Epithelial cell of esophagus (primary cell): Measurements from ENCODE around the gene CREBBP.

Experiments
- DNase-seq: peaks from one replicate; pipeline ENCODE4 v3.0.0; 2010; ENCODE audit warnings: low read depth
- H3K4me3 ChIP-seq: 2 replicates; pipeline ENCODE4 v1.5.1; 2011; ENCODE audit warnings: mild to moderate bottlenecking, low read length, control low read depth
- TF ChIP-seq, protein P1 (sequence below): IDR thresholded peaks from 2 replicates; pipeline ENCODE4 v1.5.1; 2011; ENCODE audit warnings: low read depth, mild to moderate bottlenecking, low read length, control low read depth, inconsistent platforms; ENCODE audit not compliant: insufficient read depth; ENCODE audit errors: missing control alignments

Gene CREBBP

DNA sequence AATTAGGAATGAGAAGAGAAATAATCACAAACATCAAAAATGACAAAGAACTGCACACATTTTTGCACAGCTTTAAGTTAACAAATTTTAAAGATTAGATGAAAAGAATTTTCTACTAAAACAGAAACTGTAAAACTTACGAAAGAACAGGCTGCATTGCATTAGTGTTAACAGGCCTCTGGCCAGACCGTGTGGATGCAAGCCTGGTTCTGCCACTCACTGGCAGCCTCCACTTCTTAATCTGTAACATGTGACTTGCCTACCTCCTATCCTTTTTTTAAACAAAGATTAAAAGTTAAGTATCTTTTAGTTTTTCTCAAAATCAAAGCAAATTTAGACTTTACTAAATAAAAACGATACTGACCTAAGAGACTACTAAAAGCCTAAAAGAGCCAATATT lies 37.5 kb downstream of the CREBBP start:
- H3K4me3 ChIP-seq: no peak overlapping the region
- DNase-seq: peak; percentile 49
- TF ChIP-seq, protein P1, sequence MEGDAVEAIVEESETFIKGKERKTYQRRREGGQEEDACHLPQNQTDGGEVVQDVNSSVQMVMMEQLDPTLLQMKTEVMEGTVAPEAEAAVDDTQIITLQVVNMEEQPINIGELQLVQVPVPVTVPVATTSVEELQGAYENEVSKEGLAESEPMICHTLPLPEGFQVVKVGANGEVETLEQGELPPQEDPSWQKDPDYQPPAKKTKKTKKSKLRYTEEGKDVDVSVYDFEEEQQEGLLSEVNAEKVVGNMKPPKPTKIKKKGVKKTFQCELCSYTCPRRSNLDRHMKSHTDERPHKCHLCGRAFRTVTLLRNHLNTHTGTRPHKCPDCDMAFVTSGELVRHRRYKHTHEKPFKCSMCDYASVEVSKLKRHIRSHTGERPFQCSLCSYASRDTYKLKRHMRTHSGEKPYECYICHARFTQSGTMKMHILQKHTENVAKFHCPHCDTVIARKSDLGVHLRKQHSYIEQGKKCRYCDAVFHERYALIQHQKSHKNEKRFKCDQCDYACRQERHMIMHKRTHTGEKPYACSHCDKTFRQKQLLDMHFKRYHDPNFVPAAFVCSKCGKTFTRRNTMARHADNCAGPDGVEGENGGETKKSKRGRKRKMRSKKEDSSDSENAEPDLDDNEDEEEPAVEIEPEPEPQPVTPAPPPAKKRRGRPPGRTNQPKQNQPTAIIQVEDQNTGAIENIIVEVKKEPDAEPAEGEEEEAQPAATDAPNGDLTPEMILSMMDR: no peak

DNA sequence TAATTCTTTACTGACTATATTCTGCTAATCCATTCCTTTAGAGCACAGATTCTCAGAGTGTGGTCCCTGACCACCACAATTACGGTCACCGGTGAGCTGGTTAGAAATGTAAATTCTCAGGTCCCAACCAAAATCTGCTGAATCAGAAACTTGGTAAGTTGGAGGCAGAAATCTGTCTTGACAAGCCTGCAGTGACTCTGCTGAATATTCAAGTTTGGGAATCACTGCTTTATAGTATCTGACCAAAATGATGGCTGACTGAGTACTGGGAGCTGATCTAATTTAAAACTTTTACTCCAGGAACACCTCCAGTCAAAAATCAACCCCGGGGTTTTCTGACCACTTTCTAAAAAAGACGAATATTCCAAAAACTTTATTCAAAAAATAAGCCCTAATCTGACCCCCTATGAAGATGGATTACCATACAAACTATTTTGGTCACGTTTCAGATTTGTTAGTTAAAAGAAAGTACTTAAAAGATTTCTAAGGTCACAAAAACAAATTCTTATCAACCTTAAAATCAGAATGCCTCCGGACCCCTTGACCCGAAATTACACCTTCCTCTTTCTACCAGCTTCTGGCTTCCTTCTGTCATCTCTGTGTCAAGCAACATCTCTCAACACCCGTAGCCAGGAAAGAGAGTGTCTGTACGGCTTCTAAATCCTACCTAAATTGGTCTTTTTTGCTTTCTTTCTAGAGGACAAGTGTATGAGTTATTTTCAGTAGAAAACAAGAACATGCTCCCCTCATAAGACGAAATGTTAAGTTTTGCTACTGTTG lies 38.6 kb downstream of the CREBBP start:
- DNase-seq: peak; percentile 39
- no peak overlapping the region for H3K4me3 ChIP-seq
- TF ChIP-seq, protein P1: no peak

DNA sequence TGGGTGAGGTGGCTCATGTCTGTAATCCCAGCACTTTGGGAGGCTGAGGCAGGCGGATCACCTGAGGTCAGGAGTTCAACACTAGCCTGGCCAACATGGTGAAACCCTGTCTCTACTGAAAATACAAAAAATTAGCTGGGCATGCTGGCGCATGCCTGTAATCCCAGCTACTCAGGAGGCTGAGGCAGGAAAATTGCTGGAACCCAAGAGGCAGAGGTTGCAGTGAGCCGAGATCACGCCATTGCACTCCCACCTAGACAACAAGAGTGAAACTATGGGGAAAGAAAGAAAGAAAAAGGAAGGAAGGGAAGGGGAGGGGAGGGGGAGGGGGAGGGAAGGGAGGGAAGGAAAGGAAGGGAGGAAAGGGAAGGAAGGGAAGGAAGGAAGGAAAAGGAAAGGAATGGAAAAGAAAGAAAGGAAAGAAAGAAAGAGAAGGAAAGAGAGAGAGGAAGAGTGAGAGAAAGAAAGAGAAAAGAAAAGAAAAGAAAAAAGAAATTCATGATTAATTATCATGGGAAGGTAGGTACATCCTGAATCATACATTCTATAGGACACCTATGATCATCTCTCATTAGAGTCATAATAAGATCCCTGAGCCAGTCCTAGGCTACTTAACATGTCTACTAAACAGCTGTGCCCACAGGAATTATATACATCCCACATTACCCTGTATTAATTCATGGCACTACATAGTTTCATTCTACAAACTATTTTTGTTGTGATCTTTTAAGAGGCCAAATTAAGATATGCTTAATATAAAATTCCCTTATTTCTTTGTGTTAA lies 40.9 kb downstream of the CREBBP start:
- DNase-seq: peak; percentile 29
- TF ChIP-seq, protein P1: no peak

DNA sequence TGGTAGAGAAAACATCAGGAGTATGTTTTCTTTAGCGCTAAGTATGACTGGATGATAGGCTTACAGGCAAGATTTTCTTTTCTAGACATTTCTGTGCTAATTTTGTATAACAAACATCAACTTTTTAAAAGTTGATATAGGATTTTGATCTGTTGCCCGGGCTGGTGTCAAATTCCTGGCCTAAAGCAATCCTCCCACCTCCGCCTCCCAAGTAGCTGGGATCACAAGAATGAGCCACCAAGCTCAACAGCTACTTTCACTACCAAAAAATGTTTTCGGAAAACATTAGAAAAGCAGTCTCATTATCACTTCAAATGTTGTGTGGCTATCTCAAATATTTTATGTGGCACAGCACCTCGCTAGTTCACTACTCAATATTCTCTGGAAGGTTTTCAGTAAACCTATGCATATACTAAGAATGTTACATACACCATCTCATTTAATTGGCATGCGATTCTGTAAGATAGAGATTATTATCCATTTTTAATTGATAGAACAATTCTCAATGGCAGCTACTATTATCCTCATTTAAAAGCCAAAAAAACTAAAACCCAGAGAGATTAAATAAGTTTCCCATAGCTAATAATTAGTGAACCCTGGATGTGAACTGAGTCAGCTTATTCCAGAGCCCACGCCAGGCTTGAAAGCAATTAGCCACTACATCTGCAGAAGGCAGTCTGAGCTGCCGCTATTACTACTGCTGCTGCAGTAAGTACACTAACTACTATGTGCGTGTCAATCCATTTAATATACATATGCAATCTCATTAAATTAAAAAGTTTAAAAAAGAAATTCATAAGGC lies 41.7 kb downstream of the CREBBP start:
- TF ChIP-seq, protein P1: no peak
- no peak overlapping the region for H3K4me3 ChIP-seq
- DNase-seq: no peak

More for the DNA sequence above, 40.9 kb downstream of the CREBBP start:
- no peak overlapping the region for H3K4me3 ChIP-seq

DNA sequence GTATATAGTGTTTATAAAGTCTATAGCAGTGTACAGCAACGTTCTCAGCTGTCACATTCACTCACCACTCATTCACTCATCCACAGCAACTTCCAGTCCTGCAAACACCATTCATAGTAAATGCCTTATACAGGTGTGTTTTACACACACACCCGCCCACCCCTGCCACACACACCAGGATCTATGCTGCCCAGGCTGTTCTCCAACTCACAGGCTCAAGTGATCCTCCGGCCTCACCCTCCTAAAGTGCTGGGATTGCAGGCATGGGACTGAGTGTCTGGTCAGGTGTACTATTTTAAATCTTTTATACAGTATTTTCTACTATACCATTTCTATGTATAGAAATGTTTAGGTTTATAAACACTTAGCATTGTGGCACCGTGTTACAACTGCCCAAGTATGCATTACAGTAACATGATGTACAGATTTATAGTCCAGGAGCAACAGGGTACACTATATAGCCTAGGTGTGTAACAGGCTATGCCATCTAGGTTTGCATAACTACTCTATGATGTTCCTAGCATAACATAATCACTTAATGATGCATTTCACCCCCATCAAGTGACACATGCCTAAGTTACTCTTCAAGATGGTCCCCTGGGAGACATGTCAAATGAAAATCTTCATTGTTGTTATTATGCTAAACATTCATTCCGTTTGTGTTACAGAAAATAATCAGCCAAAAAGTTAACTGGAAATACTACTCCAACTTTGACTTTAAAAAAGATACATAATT lies 42.5 kb downstream of the CREBBP start:
- H3K4me3 ChIP-seq: no peak overlapping the region
- no peak for DNase-seq
- TF ChIP-seq, protein P1: no peak

DNA sequence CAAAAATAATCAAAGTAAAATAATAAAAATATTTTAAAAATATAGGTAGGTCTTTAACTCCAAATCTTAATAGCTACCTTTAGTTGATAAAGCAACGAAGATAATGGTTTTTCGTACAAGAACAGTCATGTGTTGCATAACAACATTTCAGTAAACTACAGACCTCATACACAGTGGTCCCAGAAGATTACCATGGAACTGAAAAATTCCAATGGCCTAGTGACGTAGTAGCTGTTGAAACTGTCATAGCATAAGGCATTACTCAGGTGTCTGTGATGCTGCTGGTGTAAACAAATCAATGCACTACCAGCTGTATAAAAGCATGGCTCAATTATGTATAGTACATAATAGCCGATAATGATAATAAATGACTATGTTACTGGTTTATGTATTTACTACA lies 43.9 kb downstream of the CREBBP start:
- TF ChIP-seq, protein P1: no peak
- DNase-seq: no peak
- no peak overlapping the region for H3K4me3 ChIP-seq
